GM23338 (cell line): Measurements from ENCODE around the gene RAB40C. TPM values are rescaled to one million over a fixed set of nuclear protein-coding genes. Genes with fewer than 3 reads are reported as not detected.

Source experiments
- ATAC-seq: fragments of 200-7000 bp; cut with Tn5 transposase; 3 replicates; pipeline ENCODE4 v1.9.1; 2020
- DNase-seq: peaks from one replicate; pipeline ENCODE4 v3.0.0-alpha.2; 2015; ENCODE audit warnings: low spot score
- H2AFZ ChIP-seq: fragments of 200-600 bp; sonication (generic); 2 replicates; pipeline ENCODE4 v1.8.0; 2016; ENCODE audit warnings: antibody characterized with exemption, mild to moderate bottlenecking, moderate library complexity
- H3F3A ChIP-seq: fragments of 200-600 bp; sonication (generic); replicated peaks from 2 replicates; pipeline ENCODE4 v1.8.0; 2017; ENCODE audit warnings: antibody characterized with exemption, mixed run types, low read depth
- H3K27ac ChIP-seq: fragments of 200-600 bp; sonication (generic); 2 replicates; pipeline ENCODE4 v1.6.1; 2016; ENCODE audit warnings: low read depth
- H3K27me3 ChIP-seq: fragments of 200-600 bp; sonication (generic); 2 replicates; pipeline ENCODE4 v1.8.0; 2016; ENCODE audit warnings: mild to moderate bottlenecking, mixed run types, moderate library complexity; ENCODE audit not compliant: insufficient read depth
- H3K36me3 ChIP-seq: fragments of 200-600 bp; sonication (generic); 2 replicates; pipeline ENCODE4 v1.8.0; 2016; ENCODE audit warnings: mild to moderate bottlenecking; ENCODE audit not compliant: insufficient read depth
- H3K4me1 ChIP-seq: fragments of 200-600 bp; sonication (generic); 2 replicates; pipeline ENCODE4 v1.8.0; 2016; ENCODE audit warnings: mild to moderate bottlenecking, moderate library complexity; ENCODE audit not compliant: insufficient read depth
- H3K4me2 ChIP-seq: fragments of 200-600 bp; sonication (generic); 2 replicates; pipeline ENCODE4 v1.7.1; 2017; ENCODE audit warnings: mixed run types
- H3K4me3 ChIP-seq: fragments of 200-600 bp; sonication (generic); 2 replicates; pipeline ENCODE4 v1.6.1; 2016; ENCODE audit warnings: mixed run types
- H3K79me2 ChIP-seq: fragments of 200-600 bp; sonication (generic); replicated peaks from 2 replicates; pipeline ENCODE4 v1.8.0; 2017; ENCODE audit warnings: mild to moderate bottlenecking; ENCODE audit not compliant: insufficient read depth
- H3K9me2 ChIP-seq: fragments of 200-600 bp; sonication (generic); 2 replicates; pipeline ENCODE4 v1.8.0; 2017; ENCODE audit not compliant: insufficient read depth
- H4K20me1 ChIP-seq: fragments of 200-600 bp; sonication (generic); replicated peaks from 2 replicates; pipeline ENCODE4 v1.8.0; 2017; ENCODE audit warnings: mild to moderate bottlenecking; ENCODE audit not compliant: insufficient read depth
- H3K27ac Mint-ChIP-seq: 2 replicates; pipeline ENCODE4 v1.8.0; 2020; ENCODE audit warnings: inconsistent platforms, mild to moderate bottlenecking, moderate library complexity, mixed read lengths
- H3K27me3 Mint-ChIP-seq: 3 replicates; pipeline ENCODE4 v1.8.0; 2022; ENCODE audit warnings: low read depth, mild to moderate bottlenecking, moderate library complexity, mixed read lengths, inconsistent platforms; ENCODE audit not compliant: insufficient read depth, poor library complexity
- H3K36me3 Mint-ChIP-seq: 3 replicates; pipeline ENCODE4 v1.8.0; 2021; ENCODE audit warnings: low read depth, mild to moderate bottlenecking, inconsistent platforms, moderate library complexity, mixed read lengths
- H3K4me1 Mint-ChIP-seq: 3 replicates; pipeline ENCODE4 v1.8.0; 2020; ENCODE audit warnings: mild to moderate bottlenecking, inconsistent platforms, mixed read lengths
- H3K4me3 Mint-ChIP-seq: 3 replicates; pipeline ENCODE4 v1.8.0; 2021; ENCODE audit warnings: moderate library complexity, mild to moderate bottlenecking, inconsistent platforms, mixed read lengths
- H3K9me3 Mint-ChIP-seq: 3 replicates; pipeline ENCODE4 v1.8.0; 2020; ENCODE audit warnings: moderate library complexity, mild to moderate bottlenecking, inconsistent platforms, mixed read lengths
- CREB1 ChIP-seq: fragments of 250-450 bp; sonication (Bioruptor Pico); IDR thresholded peaks from 2 replicates; pipeline ENCODE4 v1.5.0; 2020; ENCODE audit warnings: low read depth, mild to moderate bottlenecking, moderate library complexity
- EZH2 ChIP-seq: fragments of 200-600 bp; sonication (generic); IDR thresholded peaks from one replicate; pipeline ENCODE4 v1.8.0; 2017; ENCODE audit warnings: antibody characterized with exemption, mild to moderate bottlenecking, low read depth; ENCODE audit not compliant: unreplicated experiment
- JUNB ChIP-seq: IDR thresholded peaks from one replicate; pipeline ENCODE4 v1.6.1; 2016; ENCODE audit warnings: antibody characterized with exemption; ENCODE audit not compliant: unreplicated experiment
- POLR2AphosphoS5 ChIP-seq: IDR thresholded peaks from 2 replicates; pipeline ENCODE4 v1.6.1; 2016; ENCODE audit warnings: antibody characterized with exemption, low read depth
- STAT1 ChIP-seq: IDR thresholded peaks from one replicate; pipeline ENCODE4 v1.6.1; 2016; ENCODE audit warnings: antibody characterized with exemption; ENCODE audit not compliant: unreplicated experiment
- polyA plus RNA-seq: library from polyadenylated mRNA; unstranded; fragments of >200 nt; fragmentation: Nextera tagmentation; extraction: Ambion mirVana; gene quantifications from 2 replicates; pipeline ENCODE4 v1.2.1, GENCODE V29; 2016
- total RNA-seq: library from RNA; depleted of rRNA; stranded (reverse); fragments of >200 nt; shearing (Covaris generic); gene quantifications from 2 replicates; pipeline ENCODE4 v1.2.3, GENCODE V29; 2014
- TF ChIP-seq, protein P1 (sequence below): IDR thresholded peaks from one replicate; pipeline ENCODE4 v1.6.1; 2018; ENCODE audit warnings: antibody characterized with exemption; ENCODE audit not compliant: unreplicated experiment
- TF ChIP-seq, protein P2 (sequence below): fragments of 250-450 bp; sonication (Bioruptor Pico); IDR thresholded peaks from 2 replicates; pipeline ENCODE4 v1.5.0; 2020; ENCODE audit warnings: mild to moderate bottlenecking, moderate library complexity

RAB40C gene
- total and polyA plus RNA-seq, 2 experiments from 2014 or later: 11.2 to 24.6 TPM

DNA sequence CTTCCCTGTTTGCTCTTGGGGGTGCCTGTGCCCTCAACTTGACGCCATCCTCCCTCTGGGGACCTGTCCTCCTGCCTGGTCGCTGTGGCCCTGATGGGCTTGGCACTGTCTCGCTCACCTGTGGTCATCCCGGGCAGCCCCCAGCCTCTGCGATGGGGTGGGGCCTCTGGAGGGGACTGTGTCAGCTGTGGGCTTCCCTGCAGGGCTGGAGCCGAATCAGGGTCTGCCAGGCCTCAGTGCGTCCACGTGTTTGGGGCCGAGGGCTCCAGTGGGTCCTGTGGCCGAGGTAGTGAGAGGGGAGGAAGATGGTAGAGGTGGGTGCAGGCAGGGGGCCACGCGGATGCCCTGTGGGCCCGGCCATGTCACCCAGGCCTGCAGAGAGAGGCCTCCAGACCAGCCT, 12.1 kb upstream of the RAB40C start:
- H3K4me1 ChIP-seq: no peaks in the 10 kb centered on the region; the same call in 1 of the 2 replicates
- no peak overlapping the region for H3K4me2 ChIP-seq
- H3K9me3 Mint-ChIP-seq: no peaks in the 10 kb centered on the region
- H2AFZ ChIP-seq: no peak overlapping the region
- TF ChIP-seq, protein P1, sequence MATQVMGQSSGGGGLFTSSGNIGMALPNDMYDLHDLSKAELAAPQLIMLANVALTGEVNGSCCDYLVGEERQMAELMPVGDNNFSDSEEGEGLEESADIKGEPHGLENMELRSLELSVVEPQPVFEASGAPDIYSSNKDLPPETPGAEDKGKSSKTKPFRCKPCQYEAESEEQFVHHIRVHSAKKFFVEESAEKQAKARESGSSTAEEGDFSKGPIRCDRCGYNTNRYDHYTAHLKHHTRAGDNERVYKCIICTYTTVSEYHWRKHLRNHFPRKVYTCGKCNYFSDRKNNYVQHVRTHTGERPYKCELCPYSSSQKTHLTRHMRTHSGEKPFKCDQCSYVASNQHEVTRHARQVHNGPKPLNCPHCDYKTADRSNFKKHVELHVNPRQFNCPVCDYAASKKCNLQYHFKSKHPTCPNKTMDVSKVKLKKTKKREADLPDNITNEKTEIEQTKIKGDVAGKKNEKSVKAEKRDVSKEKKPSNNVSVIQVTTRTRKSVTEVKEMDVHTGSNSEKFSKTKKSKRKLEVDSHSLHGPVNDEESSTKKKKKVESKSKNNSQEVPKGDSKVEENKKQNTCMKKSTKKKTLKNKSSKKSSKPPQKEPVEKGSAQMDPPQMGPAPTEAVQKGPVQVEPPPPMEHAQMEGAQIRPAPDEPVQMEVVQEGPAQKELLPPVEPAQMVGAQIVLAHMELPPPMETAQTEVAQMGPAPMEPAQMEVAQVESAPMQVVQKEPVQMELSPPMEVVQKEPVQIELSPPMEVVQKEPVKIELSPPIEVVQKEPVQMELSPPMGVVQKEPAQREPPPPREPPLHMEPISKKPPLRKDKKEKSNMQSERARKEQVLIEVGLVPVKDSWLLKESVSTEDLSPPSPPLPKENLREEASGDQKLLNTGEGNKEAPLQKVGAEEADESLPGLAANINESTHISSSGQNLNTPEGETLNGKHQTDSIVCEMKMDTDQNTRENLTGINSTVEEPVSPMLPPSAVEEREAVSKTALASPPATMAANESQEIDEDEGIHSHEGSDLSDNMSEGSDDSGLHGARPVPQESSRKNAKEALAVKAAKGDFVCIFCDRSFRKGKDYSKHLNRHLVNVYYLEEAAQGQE: no peak
- no peak for TF ChIP-seq POLR2AphosphoS5
- no peak for TF ChIP-seq CREB1 (CRISPR knock-in tag)
- DNase-seq (no peak), ATAC-seq (no peak)
- H3K4me3 Mint-ChIP-seq: no peak overlapping the region
- H4K20me1 ChIP-seq: no peaks in the 10 kb centered on the region
- H3K27ac Mint-ChIP-seq: no peak overlapping the region
- peaks cover 8% of the 10 kb centered on the region; the same call in 1 of the 2 replicates for H3F3A ChIP-seq
- peaks cover 5% of the 10 kb centered on the region for H3K27me3 Mint-ChIP-seq
- H3K9me2 ChIP-seq: no peaks in the 10 kb centered on the region
- H3K27ac ChIP-seq: no peak overlapping the region
- no peaks in the 10 kb centered on the region for H3K79me2 ChIP-seq
- no peak overlapping the region for H3K4me3 ChIP-seq
- no peaks in the 10 kb centered on the region for H3K36me3 Mint-ChIP-seq
- H3K27me3 ChIP-seq: no peaks in the 10 kb centered on the region
- no peaks in the 10 kb centered on the region for H3K36me3 ChIP-seq
- H3K4me1 Mint-ChIP-seq: peaks cover 4% of the 10 kb centered on the region

DNA sequence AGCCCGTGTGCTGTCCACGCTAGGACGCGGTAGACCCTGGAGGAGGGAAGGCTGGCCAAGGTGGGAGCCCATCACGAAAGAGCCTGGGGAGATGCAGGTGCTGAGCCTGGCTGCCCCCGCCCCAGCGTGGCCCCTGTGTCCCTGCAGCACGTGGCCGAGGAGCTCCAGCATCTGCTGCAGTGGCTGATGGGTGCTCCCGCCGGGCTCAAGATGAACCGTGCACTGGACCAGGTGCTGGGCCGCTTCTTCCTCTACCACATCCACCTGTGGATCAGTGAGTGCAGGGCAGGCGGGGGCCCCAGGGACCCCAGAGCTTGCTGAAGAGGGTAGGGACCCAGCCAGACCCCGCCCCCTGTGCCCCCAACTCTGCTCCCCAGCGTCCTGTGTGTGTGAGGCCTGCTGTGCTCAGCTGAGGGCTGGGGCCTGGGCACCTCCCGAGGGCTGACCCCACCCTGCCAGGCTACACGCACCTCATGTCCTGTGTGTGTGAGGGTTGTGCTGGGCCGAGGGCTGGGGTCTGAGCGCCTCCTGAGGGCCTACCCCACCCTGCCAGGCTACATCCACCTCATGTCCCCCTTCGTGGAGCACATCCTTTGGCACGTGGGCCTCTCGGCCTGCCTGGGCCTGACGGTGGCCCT, 11.5 kb upstream of the RAB40C start:
- H4K20me1 ChIP-seq: no peaks in the 10 kb centered on the region
- no peaks in the 10 kb centered on the region for H3K9me3 Mint-ChIP-seq
- H3K36me3 Mint-ChIP-seq: no peaks in the 10 kb centered on the region
- H3K4me3 ChIP-seq: peak overlapping the region; percentile 42; the same call in 1 of the 2 replicates
- H2AFZ ChIP-seq: no peak overlapping the region
- H3K4me2 ChIP-seq: peak overlapping the region; percentile 66; the same call in 1 of the 2 replicates
- no peaks in the 10 kb centered on the region for H3K36me3 ChIP-seq
- H3K27ac ChIP-seq: no peak overlapping the region
- H3K27me3 Mint-ChIP-seq: peaks cover 5% of the 10 kb centered on the region
- peaks cover 10% of the 10 kb centered on the region; the same call in 1 of the 2 replicates for H3F3A ChIP-seq
- ATAC-seq (peak; percentile 2), DNase-seq (no peak)
- H3K4me3 Mint-ChIP-seq: peak overlapping the region; percentile 41; the same call in 1 of the 3 replicates
- no peaks in the 10 kb centered on the region for H3K27me3 ChIP-seq
- no peaks in the 10 kb centered on the region for H3K9me2 ChIP-seq
- H3K4me1 Mint-ChIP-seq: peaks cover 4% of the 10 kb centered on the region
- H3K27ac Mint-ChIP-seq: no peak overlapping the region
- no peaks in the 10 kb centered on the region for H3K79me2 ChIP-seq
- no peaks in the 10 kb centered on the region; the same call in 1 of the 2 replicates for H3K4me1 ChIP-seq
- TF ChIP-seq EZH2: no peak
- TF ChIP-seq, protein P2, sequence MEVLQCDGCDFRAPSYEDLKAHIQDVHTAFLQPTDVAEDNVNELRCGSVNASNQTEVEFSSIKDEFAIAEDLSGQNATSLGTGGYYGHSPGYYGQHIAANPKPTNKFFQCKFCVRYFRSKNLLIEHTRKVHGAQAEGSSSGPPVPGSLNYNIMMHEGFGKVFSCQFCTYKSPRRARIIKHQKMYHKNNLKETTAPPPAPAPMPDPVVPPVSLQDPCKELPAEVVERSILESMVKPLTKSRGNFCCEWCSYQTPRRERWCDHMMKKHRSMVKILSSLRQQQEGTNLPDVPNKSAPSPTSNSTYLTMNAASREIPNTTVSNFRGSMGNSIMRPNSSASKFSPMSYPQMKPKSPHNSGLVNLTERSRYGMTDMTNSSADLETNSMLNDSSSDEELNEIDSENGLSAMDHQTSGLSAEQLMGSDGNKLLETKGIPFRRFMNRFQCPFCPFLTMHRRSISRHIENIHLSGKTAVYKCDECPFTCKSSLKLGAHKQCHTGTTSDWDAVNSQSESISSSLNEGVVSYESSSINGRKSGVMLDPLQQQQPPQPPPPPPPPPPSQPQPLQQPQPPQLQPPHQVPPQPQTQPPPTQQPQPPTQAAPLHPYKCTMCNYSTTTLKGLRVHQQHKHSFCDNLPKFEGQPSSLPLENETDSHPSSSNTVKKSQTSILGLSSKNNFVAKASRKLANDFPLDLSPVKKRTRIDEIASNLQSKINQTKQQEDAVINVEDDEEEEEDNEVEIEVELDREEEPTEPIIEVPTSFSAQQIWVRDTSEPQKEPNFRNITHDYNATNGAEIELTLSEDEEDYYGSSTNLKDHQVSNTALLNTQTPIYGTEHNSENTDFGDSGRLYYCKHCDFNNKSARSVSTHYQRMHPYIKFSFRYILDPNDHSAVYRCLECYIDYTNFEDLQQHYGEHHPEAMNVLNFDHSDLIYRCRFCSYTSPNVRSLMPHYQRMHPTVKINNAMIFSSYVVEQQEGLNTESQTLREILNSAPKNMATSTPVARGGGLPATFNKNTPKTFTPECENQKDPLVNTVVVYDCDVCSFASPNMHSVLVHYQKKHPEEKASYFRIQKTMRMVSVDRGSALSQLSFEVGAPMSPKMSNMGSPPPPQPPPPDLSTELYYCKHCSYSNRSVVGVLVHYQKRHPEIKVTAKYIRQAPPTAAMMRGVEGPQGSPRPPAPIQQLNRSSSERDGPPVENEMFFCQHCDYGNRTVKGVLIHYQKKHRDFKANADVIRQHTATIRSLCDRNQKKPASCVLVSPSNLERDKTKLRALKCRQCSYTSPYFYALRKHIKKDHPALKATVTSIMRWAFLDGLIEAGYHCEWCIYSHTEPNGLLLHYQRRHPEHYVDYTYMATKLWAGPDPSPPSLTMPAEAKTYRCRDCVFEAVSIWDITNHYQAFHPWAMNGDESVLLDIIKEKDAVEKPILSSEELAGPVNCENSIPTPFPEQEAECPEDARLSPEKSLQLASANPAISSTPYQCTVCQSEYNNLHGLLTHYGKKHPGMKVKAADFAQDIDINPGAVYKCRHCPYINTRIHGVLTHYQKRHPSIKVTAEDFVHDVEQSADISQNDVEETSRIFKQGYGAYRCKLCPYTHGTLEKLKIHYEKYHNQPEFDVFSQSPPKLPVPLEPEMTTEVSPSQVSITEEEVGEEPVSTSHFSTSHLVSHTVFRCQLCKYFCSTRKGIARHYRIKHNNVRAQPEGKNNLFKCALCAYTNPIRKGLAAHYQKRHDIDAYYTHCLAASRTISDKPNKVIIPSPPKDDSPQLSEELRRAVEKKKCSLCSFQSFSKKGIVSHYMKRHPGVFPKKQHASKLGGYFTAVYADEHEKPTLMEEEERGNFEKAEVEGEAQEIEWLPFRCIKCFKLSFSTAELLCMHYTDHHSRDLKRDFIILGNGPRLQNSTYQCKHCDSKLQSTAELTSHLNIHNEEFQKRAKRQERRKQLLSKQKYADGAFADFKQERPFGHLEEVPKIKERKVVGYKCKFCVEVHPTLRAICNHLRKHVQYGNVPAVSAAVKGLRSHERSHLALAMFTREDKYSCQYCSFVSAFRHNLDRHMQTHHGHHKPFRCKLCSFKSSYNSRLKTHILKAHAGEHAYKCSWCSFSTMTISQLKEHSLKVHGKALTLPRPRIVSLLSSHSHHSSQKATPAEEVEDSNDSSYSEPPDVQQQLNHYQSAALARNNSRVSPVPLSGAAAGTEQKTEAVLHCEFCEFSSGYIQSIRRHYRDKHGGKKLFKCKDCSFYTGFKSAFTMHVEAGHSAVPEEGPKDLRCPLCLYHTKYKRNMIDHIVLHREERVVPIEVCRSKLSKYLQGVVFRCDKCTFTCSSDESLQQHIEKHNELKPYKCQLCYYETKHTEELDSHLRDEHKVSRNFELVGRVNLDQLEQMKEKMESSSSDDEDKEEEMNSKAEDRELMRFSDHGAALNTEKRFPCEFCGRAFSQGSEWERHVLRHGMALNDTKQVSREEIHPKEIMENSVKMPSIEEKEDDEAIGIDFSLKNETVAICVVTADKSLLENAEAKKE (CRISPR knock-in tag): no peak
- TF ChIP-seq POLR2AphosphoS5: no peak
- TF ChIP-seq, protein P1: no peak
- no peak for TF ChIP-seq JUNB
- no peak for TF ChIP-seq STAT1
